IMR-90 (cell line): Measurements from ENCODE around the gene MARK4. TPM values are rescaled to one million over a fixed set of nuclear protein-coding genes. Genes with fewer than 3 reads are reported as not detected.

Experiments used
- ATAC-seq: fragments of 200-7000 bp; cut with Tn5 transposase; 2 replicates; pipeline ENCODE4 v1.9.1; 2020; ENCODE audit warnings: low read depth, mild to moderate bottlenecking, moderate library complexity
- BruUV-seq: library from RNA; stranded (reverse); fragments of 400-500 nt; replicated peaks from 2 replicates; lab custom pipeline; 2021; lab: Mats Ljungman, UMichigan
- CTCF ChIA-PET: fragments of 300-600 bp; formaldehyde crosslinking; extraction: SDS; loops from one replicate; lab custom pipeline; 2021; ENCODE audit warnings: antibody characterized with exemption; lab: Yijun Ruan, JAX
- POLR2A ChIA-PET: fragments of 300-600 bp; sonication (Branson Sonifier 250); formaldehyde crosslinking; loops from one replicate; lab custom pipeline; 2022; ENCODE audit warnings: antibody characterized with exemption; ENCODE audit not compliant: unreplicated experiment; lab: Charles Lee
- DNase-seq: peaks from one replicate; pipeline ENCODE4 v3.0.0; 2013
- H2AFZ ChIP-seq: replicated peaks from 2 replicates; pipeline ENCODE3; 2013; ENCODE audit warnings: low read length, mild to moderate bottlenecking; ENCODE audit not compliant: poor library complexity
- H2AK5ac ChIP-seq: 2 replicates; pipeline ENCODE4 v1.6.1; 2013; ENCODE audit warnings: low read depth, low read length, inconsistent platforms
- H2AK9ac ChIP-seq: replicated peaks from 2 replicates; pipeline ENCODE3; 2013; ENCODE audit warnings: mild to moderate bottlenecking, low read depth, low read length, moderate library complexity; ENCODE audit not compliant: poor library complexity
- H2BK120ac ChIP-seq: 2 replicates; pipeline ENCODE4 v1.6.1; 2013; ENCODE audit warnings: low read depth, low read length, inconsistent platforms
- H2BK15ac ChIP-seq: 3 replicates; pipeline ENCODE4 v1.6.1; 2013; ENCODE audit warnings: low read depth, low read length, inconsistent platforms
- H2BK20ac ChIP-seq: 2 replicates; pipeline ENCODE4 v1.6.1; 2013; ENCODE audit warnings: low read depth, mild to moderate bottlenecking, inconsistent platforms, low read length, moderate library complexity
- H2BK5ac ChIP-seq: 2 replicates; pipeline ENCODE4 v1.6.1; 2013; ENCODE audit warnings: mild to moderate bottlenecking, low read depth, low read length, inconsistent platforms; ENCODE audit not compliant: poor library complexity, severe bottlenecking
- H3K14ac ChIP-seq: replicated peaks from 2 replicates; pipeline ENCODE4 v1.6.1; 2013; ENCODE audit warnings: low read depth, low read length, inconsistent platforms
- H3K18ac ChIP-seq: 2 replicates; pipeline ENCODE4 v1.6.1; 2013; ENCODE audit warnings: low read depth, low read length, control low read depth
- H3K23ac ChIP-seq: 2 replicates; pipeline ENCODE4 v1.6.1; 2013; ENCODE audit warnings: low read depth, low read length, inconsistent platforms
- H3K27ac ChIP-seq: 2 replicates; pipeline ENCODE4 v1.5.1; 2013; ENCODE audit warnings: mild to moderate bottlenecking, control low read depth, low read length; ENCODE audit not compliant: insufficient read depth
- H3K27me3 ChIP-seq: 2 replicates; pipeline ENCODE4 v1.6.1; 2013; ENCODE audit warnings: low read length; ENCODE audit not compliant: control insufficient read depth, insufficient read depth
- H3K36me3 ChIP-seq: 2 replicates; pipeline ENCODE4 v1.6.1; 2013; ENCODE audit warnings: low read length, mixed read lengths; ENCODE audit not compliant: control insufficient read depth, insufficient read depth
- H3K4ac ChIP-seq: 2 replicates; pipeline ENCODE4 v1.6.1; 2013; ENCODE audit warnings: low read depth, low read length, inconsistent platforms
- H3K4me1 ChIP-seq: 2 replicates; pipeline ENCODE4 v1.6.1; 2013; ENCODE audit warnings: low read length, mixed read lengths; ENCODE audit not compliant: control insufficient read depth, insufficient read depth
- H3K4me2 ChIP-seq: 2 replicates; pipeline ENCODE4 v1.6.1; 2013; ENCODE audit warnings: low read depth, mild to moderate bottlenecking, control low read depth, low read length, moderate library complexity
- H3K4me3 ChIP-seq: 2 replicates; pipeline ENCODE4 v1.5.1; 2013; ENCODE audit warnings: low read depth, mild to moderate bottlenecking, control low read depth, low read length, moderate library complexity; ENCODE audit not compliant: insufficient read depth
- H3K56ac ChIP-seq: 2 replicates; pipeline ENCODE4 v1.6.1; 2013; ENCODE audit warnings: low read length, inconsistent platforms; ENCODE audit not compliant: insufficient read depth; ENCODE audit errors: extremely low read depth
- H3K79me1 ChIP-seq, 2 experiments: 2 replicates each; pipeline ENCODE4 v1.6.1; 2013; ENCODE audit warnings: low read length in 2 of 2, inconsistent platforms in 1 of 2, low read depth in 1 of 2
- H3K9ac ChIP-seq: 2 replicates; pipeline ENCODE4 v1.6.1; 2013; ENCODE audit warnings: low read depth, low read length, control low read depth
- H3K9me1 ChIP-seq: 2 replicates; pipeline ENCODE4 v1.6.1; 2013; ENCODE audit warnings: low read length, inconsistent platforms; ENCODE audit not compliant: insufficient read depth
- H3K9me3 ChIP-seq: 2 replicates; pipeline ENCODE4 v1.6.1; 2013; ENCODE audit warnings: low read length; ENCODE audit not compliant: control insufficient read depth, insufficient read depth
- H4K20me1 ChIP-seq: 2 replicates; pipeline ENCODE4 v1.6.1; 2013; ENCODE audit warnings: low read length, inconsistent platforms; ENCODE audit not compliant: insufficient read depth
- H4K5ac ChIP-seq: 2 replicates; pipeline ENCODE4 v1.6.1; 2013; ENCODE audit warnings: mild to moderate bottlenecking, low read depth, low read length, control low read depth
- H4K8ac ChIP-seq, 2 experiments: 2 replicates each; pipeline ENCODE4 v1.6.1; 2013; ENCODE audit warnings: low read depth in 2 of 2, low read length in 2 of 2, control low read depth in 1 of 2, inconsistent platforms in 1 of 2
- H4K91ac ChIP-seq: 2 replicates; pipeline ENCODE4 v1.6.1; 2013; ENCODE audit warnings: low read depth, low read length, inconsistent platforms; ENCODE audit not compliant: insufficient read depth
- CHD1 ChIP-seq: IDR thresholded peaks from 2 replicates; pipeline ENCODE4 v1.6.1; 2012; ENCODE audit warnings: low read depth, low read length, improper control_type of control experiment
- FOS ChIP-seq: fragments of 150-350 bp; IDR thresholded peaks from 2 replicates; pipeline ENCODE4 v1.6.1; 2016; ENCODE audit warnings: low read depth, low read length
- MAFK ChIP-seq: IDR thresholded peaks from 2 replicates; pipeline ENCODE4 v1.6.1; 2012; ENCODE audit warnings: low read depth, low read length, improper control_type of control experiment
- MAZ ChIP-seq: IDR thresholded peaks from 2 replicates; pipeline ENCODE4 v1.6.1; 2012; ENCODE audit warnings: low read depth, mild to moderate bottlenecking, low read length, improper control_type of control experiment, moderate library complexity, borderline replicate concordance
- MXI1 ChIP-seq: IDR thresholded peaks from 2 replicates; pipeline ENCODE4 v1.6.1; 2012; ENCODE audit warnings: low read depth, mild to moderate bottlenecking, low read length, moderate library complexity, borderline replicate concordance
- POLR2A ChIP-seq: IDR thresholded peaks from 2 replicates; pipeline ENCODE4 v1.6.1; 2012; ENCODE audit warnings: mild to moderate bottlenecking, low read depth, low read length
- RCOR1 ChIP-seq: IDR thresholded peaks from 2 replicates; pipeline ENCODE4 v1.6.1; 2012; ENCODE audit warnings: mild to moderate bottlenecking, low read length, improper control_type of control experiment; ENCODE audit not compliant: insufficient replicate concordance
- RFX5 ChIP-seq: IDR thresholded peaks from 2 replicates; pipeline ENCODE4 v1.8.0; 2012; ENCODE audit warnings: low read depth, mild to moderate bottlenecking, low read length, moderate library complexity
- SMC3 ChIP-seq: fragments of 150-350 bp; IDR thresholded peaks from 2 replicates; pipeline ENCODE4 v1.6.1; 2016; ENCODE audit warnings: low read depth, mild to moderate bottlenecking, antibody characterized with exemption, low read length, moderate library complexity
- WGBS, 2 experiments: methylation state at CpG; one replicate each; pipeline versions ENCODE4 v1.1.5 to v1.1.7; 2013; ENCODE audit warnings: missing lambda C conversion rate in 2 of 2; ENCODE audit not compliant: insufficient read length in 1 of 2; ENCODE audit errors: extremely low coverage in 2 of 2; 5-methylcytosine and 5-hydroxymethylcytosine counted together
- dilution Hi-C: fragments of 300-500 bp; cut with HindIII; formaldehyde crosslinking; loops from one replicate; pipeline ENCODE4 v1.14.3; 2018; ENCODE audit warnings: low sequenced_read_pairs; ENCODE audit not compliant: unreplicated experiment
- in situ Hi-C: fragments of 300-500 bp; cut with MboI; formaldehyde crosslinking; loops from 3 replicates; pipeline ENCODE4 v1.14.3; 2019; ENCODE audit warnings: low sequenced_read_pairs, inconsistent platforms, mixed read lengths
- intact Hi-C: fragments of 100-400 bp; cut with micrococcal nuclease; formaldehyde crosslinking; loops from 2 replicates; pipeline ENCODE4 v1.10.0; 2022
- polyA plus RNA-seq, 3 experiments: library from polyadenylated mRNA; depleted of rRNA; stranded (reverse); fragments of >200 nt; gene quantifications; 2 replicates each; pipeline ENCODE4 v1.2.3, GENCODE V29; 2012; ENCODE audit warnings: low replicate concordance in 1 of 3
- total RNA-seq: library from RNA; depleted of rRNA; stranded (reverse); fragments of >200 nt; gene quantifications from 2 replicates; pipeline ENCODE4 v1.2.3, GENCODE V29; 2012
- TF ChIP-seq, protein P1 (sequence below): conservative IDR thresholded peaks from 2 replicates; pipeline ENCODE4 v1.5.1; 2012; ENCODE audit warnings: mild to moderate bottlenecking, low read depth, low read length, improper control_type of control experiment
- TF ChIP-seq, protein P2 (sequence below): fragments of 150-350 bp; IDR thresholded peaks from 2 replicates; pipeline ENCODE4 v1.6.1; 2017; ENCODE audit warnings: mild to moderate bottlenecking, antibody characterized with exemption, low read length, low read depth

The MARK4 gene
- total and polyA plus RNA-seq, 2 of the 4 experiments (the other 2 are of a cell fraction), result 11.3 to 20.7 TPM

DNA sequence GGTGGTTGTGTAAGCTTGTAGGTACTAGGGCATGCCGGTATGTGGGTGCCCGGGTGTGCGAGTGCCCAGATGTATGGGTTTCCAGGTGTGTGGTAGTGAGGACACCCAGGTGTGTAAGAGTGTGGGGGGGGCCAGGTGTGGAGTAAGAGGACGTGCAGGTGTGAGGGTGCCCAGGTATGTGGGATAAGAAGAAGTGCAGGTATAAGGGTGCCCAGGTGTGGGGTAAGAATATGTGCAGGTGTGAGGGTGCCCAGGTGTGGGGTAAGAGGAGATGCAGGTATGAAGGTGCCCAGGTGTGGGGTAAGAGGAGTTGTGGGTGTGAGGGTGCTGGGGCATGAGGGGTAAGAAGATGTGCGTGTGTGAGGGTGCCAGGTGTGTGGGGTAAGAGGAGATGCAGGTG, 14.3 kb downstream of the MARK4 start:
- H3K4me1 ChIP-seq, result no peaks in the 10 kb centered on the region
- no peak overlapping the region for H3K23ac ChIP-seq
- H3K56ac ChIP-seq, result no peak overlapping the region
- intact Hi-C loops (no loop called here), dilution Hi-C loops (no loop called here), in situ Hi-C loops (no loop called here)
- H4K91ac ChIP-seq, result no peak overlapping the region
- H3K27ac ChIP-seq, result no peak overlapping the region
- H3K9ac ChIP-seq, result no peak overlapping the region
- 76% methylated on average over 2 of the region's 5 CpGs; no CpG with 5 or more reads in 1 of the 2 experiments for WGBS, 2 experiments
- TF ChIP-seq MXI1, result no peak
- TF ChIP-seq, protein P1, sequence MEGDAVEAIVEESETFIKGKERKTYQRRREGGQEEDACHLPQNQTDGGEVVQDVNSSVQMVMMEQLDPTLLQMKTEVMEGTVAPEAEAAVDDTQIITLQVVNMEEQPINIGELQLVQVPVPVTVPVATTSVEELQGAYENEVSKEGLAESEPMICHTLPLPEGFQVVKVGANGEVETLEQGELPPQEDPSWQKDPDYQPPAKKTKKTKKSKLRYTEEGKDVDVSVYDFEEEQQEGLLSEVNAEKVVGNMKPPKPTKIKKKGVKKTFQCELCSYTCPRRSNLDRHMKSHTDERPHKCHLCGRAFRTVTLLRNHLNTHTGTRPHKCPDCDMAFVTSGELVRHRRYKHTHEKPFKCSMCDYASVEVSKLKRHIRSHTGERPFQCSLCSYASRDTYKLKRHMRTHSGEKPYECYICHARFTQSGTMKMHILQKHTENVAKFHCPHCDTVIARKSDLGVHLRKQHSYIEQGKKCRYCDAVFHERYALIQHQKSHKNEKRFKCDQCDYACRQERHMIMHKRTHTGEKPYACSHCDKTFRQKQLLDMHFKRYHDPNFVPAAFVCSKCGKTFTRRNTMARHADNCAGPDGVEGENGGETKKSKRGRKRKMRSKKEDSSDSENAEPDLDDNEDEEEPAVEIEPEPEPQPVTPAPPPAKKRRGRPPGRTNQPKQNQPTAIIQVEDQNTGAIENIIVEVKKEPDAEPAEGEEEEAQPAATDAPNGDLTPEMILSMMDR, result no peak
- TF ChIP-seq, protein P2, sequence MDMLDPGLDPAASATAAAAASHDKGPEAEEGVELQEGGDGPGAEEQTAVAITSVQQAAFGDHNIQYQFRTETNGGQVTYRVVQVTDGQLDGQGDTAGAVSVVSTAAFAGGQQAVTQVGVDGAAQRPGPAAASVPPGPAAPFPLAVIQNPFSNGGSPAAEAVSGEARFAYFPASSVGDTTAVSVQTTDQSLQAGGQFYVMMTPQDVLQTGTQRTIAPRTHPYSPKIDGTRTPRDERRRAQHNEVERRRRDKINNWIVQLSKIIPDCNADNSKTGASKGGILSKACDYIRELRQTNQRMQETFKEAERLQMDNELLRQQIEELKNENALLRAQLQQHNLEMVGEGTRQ, result no peak
- TF ChIP-seq RFX5, result no peak
- no peak for TF ChIP-seq SMC3
- no peak for TF ChIP-seq FOS
- no peak for TF ChIP-seq POLR2A
- no peak for TF ChIP-seq MAZ
- no peak for TF ChIP-seq MAFK
- no peak for TF ChIP-seq RCOR1
- no peak for TF ChIP-seq CHD1
- no peak overlapping the region for H3K4ac ChIP-seq
- H3K9me1 ChIP-seq, result 0 out of 2 replicates have a peak, but pooled peaks cover 7% of the 10 kb centered on the region
- no peak overlapping the region for H4K8ac ChIP-seq
- H3K36me3 ChIP-seq, result peaks cover 46% of the 10 kb centered on the region
- ChIA-PET CTCF (no interaction called here), POLR2A (no interaction called here)
- no peak overlapping the region for H3K18ac ChIP-seq
- no peak overlapping the region for H2AFZ ChIP-seq
- no peaks in the 10 kb centered on the region for H3K9me3 ChIP-seq
- BruUV-seq, result no TSS peak
- H2AK9ac ChIP-seq, result no peak overlapping the region
- H4K5ac ChIP-seq, result no peak overlapping the region
- peaks cover 15 to 18% of the 10 kb centered on the region in 2 experiments for H3K79me1 ChIP-seq
- DNase-seq (no peak), ATAC-seq (no peak)
- H3K4me2 ChIP-seq, result no peak overlapping the region
- H2AK5ac ChIP-seq, result no peak overlapping the region
- no peak overlapping the region for H2BK15ac ChIP-seq
- no peak overlapping the region for H2BK20ac ChIP-seq
- no peak overlapping the region for H3K14ac ChIP-seq
- H4K20me1 ChIP-seq, result peaks cover 13% of the 10 kb centered on the region; the same call in 1 of the 2 replicates
- H3K27me3 ChIP-seq, result no peaks in the 10 kb centered on the region
- no peak overlapping the region for H3K4me3 ChIP-seq
- H2BK120ac ChIP-seq, result no peak overlapping the region
- no peak overlapping the region for H2BK5ac ChIP-seq
